Upper lobe of right lung (tissue), 1 donor: ENCODE data around the gene SYNPR. TPM values are rescaled to one million over a fixed set of nuclear protein-coding genes. Genes with fewer than 3 reads are reported as not detected.

Source experiments
- ATAC-seq: fragments of 200-7000 bp; cut with Tn5 transposase; one replicate; pipeline ENCODE4 v1.9.1; 2020; ENCODE audit warnings: mild to moderate bottlenecking, moderate library complexity
- DNase-seq: peaks from one replicate; pipeline ENCODE4 v3.0.0-alpha.2; 2020
- H3K27ac ChIP-seq: fragments of 200-600 bp; one replicate; pipeline ENCODE4 v1.8.0; 2022
- H3K27me3 ChIP-seq: fragments of 200-600 bp; one replicate; pipeline ENCODE4 v1.8.0; 2022; ENCODE audit warnings: mild to moderate bottlenecking
- H3K36me3 ChIP-seq: fragments of 200-600 bp; one replicate; pipeline ENCODE4 v1.8.0; 2022
- H3K4me1 ChIP-seq: fragments of 200-600 bp; one replicate; pipeline ENCODE4 v1.8.0; 2022
- H3K4me3 ChIP-seq: fragments of 200-600 bp; one replicate; pipeline ENCODE4 v1.8.0; 2022; ENCODE audit warnings: mild to moderate bottlenecking
- H3K9me3 ChIP-seq: fragments of 200-600 bp; one replicate; pipeline ENCODE4 v1.8.0; 2022
- intact Hi-C: fragments of 100-400 bp; cut with DNase I; formaldehyde crosslinking; loops from one replicate; pipeline ENCODE4 v1.11.0; 2022
- total RNA-seq: library from RNA; stranded (reverse); fragmentation: NEBNext Ultra II Directional; extraction: Animal tissue kit (Norgen Biotek cat#: 25700); gene quantifications from one replicate; pipeline ENCODE4 v1.2.1, GENCODE V29; 2021
- TF ChIP-seq, protein P1 (sequence below): fragments of 200-600 bp; IDR thresholded peaks from one replicate; pipeline ENCODE4 v1.8.0; 2022; ENCODE audit warnings: antibody characterized with exemption
- donor health status: DM: no; HTN: yes; CAD: no; lungs with severe emphysema.

SYNPR gene
- total RNA-seq, 1 donor from 2014 or later, result not detected

DNA sequence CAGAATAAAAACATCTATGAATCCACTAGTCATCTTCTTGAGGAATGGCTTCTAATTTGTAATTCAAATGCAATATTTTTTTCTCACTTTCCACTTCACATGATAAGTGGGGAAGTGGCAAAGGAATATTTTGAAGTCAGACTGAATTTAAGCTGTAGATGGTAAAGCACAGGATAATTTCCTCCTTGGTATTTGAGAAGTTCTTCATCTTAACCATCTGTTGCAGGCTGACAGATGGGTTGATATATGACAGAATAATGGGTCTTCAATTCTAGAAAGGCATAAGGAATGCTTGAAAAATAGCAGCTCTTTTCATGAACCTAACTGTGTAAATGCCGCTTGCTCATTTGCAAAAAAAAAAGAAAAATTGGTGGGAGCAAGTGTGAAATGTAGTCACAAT lies 307.8 kb downstream of the SYNPR start:
- DNase-seq, result no peak
- Histone ChIP-seq H3K4me3 (no peak overlapping the region), H3K27ac (no peak overlapping the region), H3K36me3 (no peaks in the 10 kb centered on the region), H3K4me1 (no peaks in the 10 kb centered on the region), H3K9me3 (no peaks in the 10 kb centered on the region), H3K27me3 (no peaks in the 10 kb centered on the region)
- ATAC-seq, result no peak
- TF ChIP-seq, protein P1, sequence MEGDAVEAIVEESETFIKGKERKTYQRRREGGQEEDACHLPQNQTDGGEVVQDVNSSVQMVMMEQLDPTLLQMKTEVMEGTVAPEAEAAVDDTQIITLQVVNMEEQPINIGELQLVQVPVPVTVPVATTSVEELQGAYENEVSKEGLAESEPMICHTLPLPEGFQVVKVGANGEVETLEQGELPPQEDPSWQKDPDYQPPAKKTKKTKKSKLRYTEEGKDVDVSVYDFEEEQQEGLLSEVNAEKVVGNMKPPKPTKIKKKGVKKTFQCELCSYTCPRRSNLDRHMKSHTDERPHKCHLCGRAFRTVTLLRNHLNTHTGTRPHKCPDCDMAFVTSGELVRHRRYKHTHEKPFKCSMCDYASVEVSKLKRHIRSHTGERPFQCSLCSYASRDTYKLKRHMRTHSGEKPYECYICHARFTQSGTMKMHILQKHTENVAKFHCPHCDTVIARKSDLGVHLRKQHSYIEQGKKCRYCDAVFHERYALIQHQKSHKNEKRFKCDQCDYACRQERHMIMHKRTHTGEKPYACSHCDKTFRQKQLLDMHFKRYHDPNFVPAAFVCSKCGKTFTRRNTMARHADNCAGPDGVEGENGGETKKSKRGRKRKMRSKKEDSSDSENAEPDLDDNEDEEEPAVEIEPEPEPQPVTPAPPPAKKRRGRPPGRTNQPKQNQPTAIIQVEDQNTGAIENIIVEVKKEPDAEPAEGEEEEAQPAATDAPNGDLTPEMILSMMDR, result no peak
- intact Hi-C loops, result no loop called here

DNA sequence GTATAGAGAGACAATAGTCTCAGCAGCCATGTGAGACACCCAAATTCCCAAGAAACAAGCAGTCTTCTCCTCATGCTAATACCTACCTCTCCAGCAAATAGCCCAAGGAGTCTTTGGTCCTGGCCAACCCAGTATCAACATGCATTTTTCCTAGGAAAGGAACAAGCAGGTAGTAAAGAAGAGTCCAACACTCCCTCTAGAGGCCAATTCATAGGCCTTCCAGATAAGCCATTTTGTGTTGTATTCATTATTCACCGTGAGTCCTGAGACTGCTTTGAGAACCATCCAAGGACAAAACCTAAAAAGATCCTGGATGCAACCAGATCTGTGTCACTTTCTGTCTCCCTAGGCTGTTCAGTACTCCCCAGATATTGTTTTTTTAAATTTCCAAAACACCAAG lies 310.8 kb downstream of the SYNPR start:
- no peaks in the 10 kb centered on the region for H3K9me3 ChIP-seq
- no peak for ATAC-seq
- no peak overlapping the region for H3K27ac ChIP-seq
- intact Hi-C loops, result no loop called here
- H3K4me3 ChIP-seq, result no peak overlapping the region
- no peak for DNase-seq
- no peaks in the 10 kb centered on the region for H3K4me1 ChIP-seq
- no peaks in the 10 kb centered on the region for H3K27me3 ChIP-seq
- TF ChIP-seq, protein P1, result no peak
- no peaks in the 10 kb centered on the region for H3K36me3 ChIP-seq

DNA sequence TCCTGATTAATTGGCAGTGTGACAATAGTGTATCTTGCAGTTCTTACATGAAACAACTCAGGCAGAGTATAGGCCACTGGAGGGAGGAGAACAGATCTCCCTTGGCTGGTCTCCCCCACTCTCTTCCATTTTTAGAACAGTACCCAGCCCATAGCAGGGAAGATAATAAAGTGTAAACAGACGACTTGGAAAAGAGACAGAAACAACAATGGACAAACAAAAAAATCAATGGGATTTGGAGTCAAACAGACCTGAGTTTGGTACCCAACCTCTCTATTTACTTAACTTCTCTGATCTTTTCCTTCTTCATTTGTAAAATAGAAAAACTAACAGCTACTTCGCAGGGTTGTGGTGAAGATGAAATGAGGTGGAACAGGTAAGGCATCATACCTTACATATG lies 315.7 kb downstream of the SYNPR start:
- ATAC-seq (no peak), DNase-seq (no peak)
- no peak overlapping the region for H3K4me3 ChIP-seq
- no peak overlapping the region for H3K27ac ChIP-seq
- TF ChIP-seq, protein P1, result no peak
- intact Hi-C loops, result no loop called here
- no peaks in the 10 kb centered on the region for H3K36me3 ChIP-seq
- no peaks in the 10 kb centered on the region for H3K27me3 ChIP-seq
- no peaks in the 10 kb centered on the region for H3K4me1 ChIP-seq
- H3K9me3 ChIP-seq, result no peaks in the 10 kb centered on the region

DNA sequence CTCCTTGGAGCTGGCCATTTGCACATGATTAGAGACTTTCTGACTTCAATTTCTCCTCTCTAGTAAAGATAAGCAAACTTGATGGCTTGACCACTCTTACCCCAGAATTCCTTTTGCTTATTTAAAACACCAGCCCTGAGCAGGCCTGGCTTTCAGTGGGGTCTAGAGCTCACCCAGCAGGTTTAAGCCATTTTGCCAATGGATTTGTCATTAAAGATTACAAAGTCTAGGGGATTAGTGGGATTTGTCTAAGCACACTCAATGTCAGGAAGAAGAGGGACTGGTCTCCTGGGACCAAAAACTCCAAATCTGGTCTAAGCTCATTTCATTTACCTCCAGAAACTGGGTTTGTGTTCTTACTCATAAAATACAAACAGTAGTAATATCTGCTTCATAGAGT lies 317.1 kb downstream of the SYNPR start:
- ATAC-seq, result no peak
- Histone ChIP-seq H3K27me3 (no peaks in the 10 kb centered on the region), H3K4me1 (no peaks in the 10 kb centered on the region), H3K27ac (no peak overlapping the region), H3K36me3 (no peaks in the 10 kb centered on the region), H3K9me3 (no peaks in the 10 kb centered on the region), H3K4me3 (no peak overlapping the region)
- intact Hi-C loops, result no loop called here
- DNase-seq, result no peak
- TF ChIP-seq, protein P1, result no peak

DNA sequence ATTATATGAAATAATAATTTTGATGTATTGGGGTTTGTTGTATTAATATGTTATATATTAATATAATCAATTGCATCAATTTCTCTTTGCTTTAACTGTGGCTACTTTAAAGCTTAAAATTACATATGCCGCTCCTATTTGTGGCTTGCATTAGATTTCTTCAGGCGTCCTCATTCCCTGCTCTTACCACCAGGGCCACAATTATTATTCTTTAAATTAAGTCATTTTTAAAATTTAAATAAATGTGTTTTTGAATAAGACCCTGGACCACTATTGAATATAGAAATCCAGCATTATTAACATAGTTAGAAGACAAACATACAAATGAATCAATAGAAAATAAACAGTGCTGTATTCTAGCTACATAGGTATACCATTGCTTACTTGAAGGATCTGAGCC lies 318.9 kb downstream of the SYNPR start:
- Histone ChIP-seq H3K27ac (no peak overlapping the region), H3K4me1 (no peaks in the 10 kb centered on the region), H3K4me3 (no peak overlapping the region), H3K27me3 (no peaks in the 10 kb centered on the region), H3K36me3 (no peaks in the 10 kb centered on the region), H3K9me3 (no peaks in the 10 kb centered on the region)
- intact Hi-C loops, result no loop called here
- ATAC-seq (no peak), DNase-seq (no peak)
- TF ChIP-seq, protein P1, result no peak

DNA sequence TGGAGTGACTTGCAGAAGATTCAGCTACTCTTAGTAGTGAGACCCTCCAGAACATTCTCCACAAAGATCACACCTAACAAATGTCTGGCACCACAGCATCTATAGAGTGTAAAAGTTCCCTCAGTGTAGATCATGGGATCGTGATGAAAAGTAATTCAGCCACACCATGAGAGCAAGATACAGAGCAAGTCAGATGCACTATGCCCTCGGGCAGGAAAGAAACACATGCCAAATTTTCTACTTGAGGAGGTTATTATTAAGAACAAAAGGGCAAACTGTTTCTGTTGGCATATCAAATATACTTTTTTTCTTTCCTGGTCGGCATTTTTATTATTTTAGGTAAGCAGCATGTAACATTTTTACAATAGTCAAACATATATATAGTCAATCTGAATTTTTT lies 329.6 kb downstream of the SYNPR start:
- ATAC-seq, result no peak
- H3K9me3 ChIP-seq, result no peaks in the 10 kb centered on the region
- TF ChIP-seq, protein P1, result no peak
- H3K36me3 ChIP-seq, result no peaks in the 10 kb centered on the region
- H3K4me1 ChIP-seq, result no peaks in the 10 kb centered on the region
- no peaks in the 10 kb centered on the region for H3K27me3 ChIP-seq
- H3K27ac ChIP-seq, result no peak overlapping the region
- no peak for DNase-seq
- intact Hi-C loops, result no loop called here
- H3K4me3 ChIP-seq, result no peak overlapping the region
